Endothelial cell of umbilical vein (primary cell): ENCODE measurements around the gene ZG16B. TPM values are rescaled to one million over a fixed set of nuclear protein-coding genes. Genes with fewer than 3 reads are reported as not detected.

Experiments
- BruUV-seq: library from RNA; stranded (reverse); fragments of 400-500 nt; replicated peaks from 2 replicates; lab custom pipeline; 2021; lab: Mats Ljungman, UMichigan
- CTCF ChIA-PET: fragments of 300-600, 350-600 bp; sonication (Branson Sonifier 250); formaldehyde crosslinking; loops from one replicate; lab custom pipeline; 2021; ENCODE audit warnings: antibody characterized with exemption, inconsistent platforms; lab: Charles Lee
- POLR2A ChIA-PET: fragments of 300-600, 350-600 bp; sonication (Branson Sonifier 250); formaldehyde crosslinking; loops from one replicate; lab custom pipeline; 2021; ENCODE audit warnings: antibody characterized with exemption, inconsistent platforms; lab: Charles Lee
- DNase-seq: peaks from one replicate; pipeline ENCODE4 v3.0.0-alpha.2; 2011; ENCODE audit warnings: low read depth, low spot score
- FAIRE-seq: peaks from 2 replicates; lab custom pipeline; 2011; peaks lifted over from hg19 to GRCh38; lab: Jason Lieb, UNC
- H2AFZ ChIP-seq: 2 replicates; pipeline ENCODE4 v1.6.0; 2012; ENCODE audit warnings: low read depth, low read length, control low read depth, inconsistent platforms
- H3K27ac ChIP-seq: 2 replicates; pipeline ENCODE4 v1.5.1; 2011; ENCODE audit warnings: low read depth, mild to moderate bottlenecking, control low read depth, low read length, moderate library complexity; ENCODE audit not compliant: insufficient read depth
- H3K27me3 ChIP-seq, 2 experiments: 2 replicates each; pipeline versions ENCODE4 v1.6.0 to v1.6.1; 2011; ENCODE audit warnings: low read length in 2 of 2, mixed read lengths in 1 of 2; ENCODE audit not compliant: control insufficient read depth in 2 of 2, insufficient read depth in 2 of 2
- H3K36me3 ChIP-seq, 2 experiments: 2 replicates in 1 of 2; 3 replicates in 1 of 2; pipeline ENCODE4 v1.5.1; 2011; ENCODE audit warnings: low read length in 2 of 2, mild to moderate bottlenecking in 1 of 2, moderate library complexity in 1 of 2; ENCODE audit not compliant: control insufficient read depth in 2 of 2, insufficient read depth in 2 of 2; ENCODE audit errors: extremely low read depth in 1 of 2
- H3K4me1 ChIP-seq: 3 replicates; pipeline ENCODE4 v1.5.1; 2011; ENCODE audit warnings: mild to moderate bottlenecking, low read length; ENCODE audit not compliant: control insufficient read depth, insufficient read depth; ENCODE audit errors: extremely low read depth
- H3K4me2 ChIP-seq: 2 replicates; pipeline ENCODE4 v1.6.1; 2011; ENCODE audit warnings: low read length, control low read depth, mixed read lengths; ENCODE audit not compliant: insufficient read depth
- H3K4me3 ChIP-seq, 3 experiments: fragments of 200-600 bp in 1 of 3; sonication (generic), shearing (Covaris generic) in 1 of 3; replicated peaks in 1 of 3; 2 replicates each; pipeline ENCODE4 v1.5.1; 2011 to 2016; ENCODE audit warnings: control low read depth in 3 of 3, low read length in 3 of 3, mild to moderate bottlenecking in 2 of 3, inconsistent platforms in 1 of 3, low read depth in 1 of 3, moderate library complexity in 1 of 3; ENCODE audit not compliant: insufficient read depth in 1 of 3
- H3K79me2 ChIP-seq: 2 replicates; pipeline ENCODE4 v1.6.0; 2012; ENCODE audit warnings: low read length, inconsistent platforms; ENCODE audit not compliant: control insufficient read depth, insufficient read depth
- H3K9ac ChIP-seq: replicated peaks from 2 replicates; pipeline ENCODE3; 2011; ENCODE audit warnings: low read length, control low read depth; ENCODE audit not compliant: insufficient read depth; ENCODE audit errors: extremely low read depth
- H3K9me1 ChIP-seq: replicated peaks from 3 replicates; pipeline ENCODE4 v1.6.0; 2011; ENCODE audit warnings: mild to moderate bottlenecking, low read length; ENCODE audit not compliant: control insufficient read depth, insufficient read depth; ENCODE audit errors: extremely low read depth
- H3K9me3 ChIP-seq: replicated peaks from 2 replicates; pipeline ENCODE4 v1.5.1; 2012; ENCODE audit warnings: low read length, inconsistent platforms; ENCODE audit not compliant: control insufficient read depth, insufficient read depth
- H4K20me1 ChIP-seq: replicated peaks from 2 replicates; pipeline ENCODE3; 2011; ENCODE audit warnings: mild to moderate bottlenecking, low read length; ENCODE audit not compliant: control insufficient read depth, insufficient read depth; ENCODE audit errors: extremely low read depth
- CTCF ChIP-seq, 2 donors: IDR thresholded peaks; 1 replicate in 1 of 2; 2 replicates in 1 of 2; pipeline ENCODE4 v1.5.1; 2011; ENCODE audit warnings: low read length in 2 of 2, mild to moderate bottlenecking in 2 of 2, moderate library complexity in 2 of 2, control low read depth in 1 of 2, inconsistent platforms in 1 of 2, low read depth in 1 of 2; ENCODE audit not compliant: insufficient read depth in 1 of 2; ENCODE audit errors: extremely low read depth in 1 of 2
- EZH2 ChIP-seq: IDR thresholded peaks from 2 replicates; pipeline ENCODE4 v1.6.1; 2012; ENCODE audit warnings: borderline replicate concordance, low read depth, mild to moderate bottlenecking, moderate library complexity, low read length, inconsistent platforms; ENCODE audit not compliant: severe bottlenecking
- FOS ChIP-seq: IDR thresholded peaks from 2 replicates; pipeline ENCODE4 v1.6.1; 2011; ENCODE audit warnings: mild to moderate bottlenecking, low read length, moderate library complexity, borderline replicate concordance; ENCODE audit not compliant: insufficient read depth
- GATA2 ChIP-seq: IDR thresholded peaks from 2 replicates; pipeline ENCODE4 v1.7.0; 2011; ENCODE audit warnings: low read depth, mild to moderate bottlenecking, moderate library complexity, mixed read lengths, low read length; ENCODE audit not compliant: insufficient read length, insufficient read depth
- JUN ChIP-seq: IDR thresholded peaks from 2 replicates; pipeline ENCODE4 v1.6.1; 2011; ENCODE audit warnings: borderline replicate concordance, low read depth; ENCODE audit not compliant: insufficient read length, insufficient read depth
- MAX ChIP-seq: IDR thresholded peaks from 2 replicates; pipeline ENCODE4 v1.6.1; 2011; ENCODE audit not compliant: insufficient read depth, insufficient read length
- MYC ChIP-seq: IDR thresholded peaks from one replicate; pipeline ENCODE4 v1.6.1; 2011; ENCODE audit warnings: mild to moderate bottlenecking, low read depth, low read length
- POLR2A ChIP-seq: IDR thresholded peaks from 2 replicates; pipeline ENCODE4 v1.6.1; 2012; ENCODE audit warnings: low read depth, mild to moderate bottlenecking, control low read depth, low read length
- POLR2AphosphoS5 ChIP-seq: IDR thresholded peaks from 2 replicates; pipeline ENCODE4 v1.6.1; 2012; ENCODE audit warnings: low read depth, mild to moderate bottlenecking, control low read depth, low read length, moderate library complexity; ENCODE audit not compliant: insufficient read depth
- dilution Hi-C: fragments of 300-500 bp; cut with MboI; formaldehyde crosslinking; loops from one replicate; pipeline ENCODE4 v1.15.0; 2019; ENCODE audit warnings: low sequenced_read_pairs; ENCODE audit not compliant: extremely low pct_ligation_motif_present
- intact Hi-C: fragments of 100-400 bp; cut with micrococcal nuclease; formaldehyde crosslinking; loops from one replicate; pipeline ENCODE4 v1.10.0; 2022
- polyA plus RNA-seq, 4 experiments: library from polyadenylated mRNA; depleted of rRNA in 3 of 4; stranded (reverse) in 3 of 4; unstranded in 1 of 4; fragments of >200 nt; gene quantifications; 2 replicates each; pipeline versions ENCODE4 v1.2.1 to v1.2.3, GENCODE V29; 2011 to 2012; ENCODE audit warnings: missing spikeins in 1 of 4
- total RNA-seq: library from RNA; stranded (reverse); gene quantifications from 2 replicates; pipeline ENCODE4 v1.2.3, GENCODE V29; 2021

Gene ZG16B
- total and polyA plus RNA-seq, 2 donors (not counting 3 experiments of a cell fraction or from before 2014, with no cell fraction given) = 0.22 TPM; not detected in 1

GRCh38 chr16:2827831-2828520 lies 2.1 kb upstream of the ZG16B start:
- Histone ChIP-seq H3K9me3 (no peaks in the 10 kb centered on the region), H3K27me3 (no peaks in the 10 kb centered on the region), H3K4me1 (peaks cover 2% of the 10 kb centered on the region), H3K27ac (no peak overlapping the region), H3K79me2 (no peaks in the 10 kb centered on the region), H3K4me3 (no peak overlapping the region), H3K4me2 (no peak overlapping the region), H4K20me1 (no peaks in the 10 kb centered on the region), H3K9ac (no peak overlapping the region), H2AFZ (no peak overlapping the region), H3K9me1 (no peaks in the 10 kb centered on the region), H3K36me3 (no peaks in the 10 kb centered on the region)
- no peak for TF ChIP-seq CTCF (IDR thresholded peaks at IDR 0.05; ENCODE audit: extremely low read depth in 1 of 2, insufficient read depth in 1 of 2, low read depth in 1 of 2, low read length in 2 of 2)
- no peak for TF ChIP-seq MYC
- TF ChIP-seq GATA2 = no peak
- TF ChIP-seq JUN = no peak
- no peak for TF ChIP-seq EZH2
- DNase-seq = no peak
- no peak for FAIRE-seq
- POLR2A ChIA-PET = no interaction called here
- BruUV-seq = no TSS peak
- CTCF ChIA-PET = no interaction called here
- dilution Hi-C loops = no loop called here
- intact Hi-C loops = no loop called here

- dilution Hi-C loops (no loop called here), intact Hi-C loops (no loop called here)
- no peak for DNase-seq
- no TSS peak for BruUV-seq
- H3K9ac ChIP-seq = no peak overlapping the region
- H2AFZ ChIP-seq = no peak overlapping the region
- TF ChIP-seq FOS (no peak), POLR2A (no peak), JUN (no peak), CTCF (IDR thresholded peaks at IDR 0.05; ENCODE audit: extremely low read depth in 1 of 2, insufficient read depth in 1 of 2, low read depth in 1 of 2, low read length in 2 of 2) (no peak), GATA2 (no peak), POLR2AphosphoS5 (no peak), MAX (no peak), EZH2 (no peak), MYC (no peak)
- H3K9me3 ChIP-seq = no peaks in the 10 kb centered on the region
- no peak overlapping the region for H3K4me3 ChIP-seq
- CTCF ChIA-PET = interaction anchor here (0.9 kb wide), 1 partner anchor 40 kb away, joined by 3 read pairs; no protein-coding TSS in a partner anchor
- no peaks in the 10 kb centered on the region for H4K20me1 ChIP-seq
- no peaks in the 10 kb centered on the region for H3K79me2 ChIP-seq
- no peak for FAIRE-seq
- POLR2A ChIA-PET = no interaction called here
- no peaks in the 10 kb centered on the region for H3K27me3 ChIP-seq
- no peak overlapping the region for H3K27ac ChIP-seq
- no peaks in the 10 kb centered on the region for H3K9me1 ChIP-seq
- H3K4me1 ChIP-seq = peaks cover 2% of the 10 kb centered on the region
- no peak overlapping the region for H3K4me2 ChIP-seq
- H3K36me3 ChIP-seq = no peaks in the 10 kb centered on the region
Measured at GRCh38 chr16:2828521-2828840, 1.6 kb upstream of the ZG16B start.
